ENCODE results near the gene GRID2. TPM values are rescaled to one million over a fixed set of nuclear protein-coding genes. Genes with fewer than 3 reads are reported as not detected.

The GRID2 gene
- polyA plus RNA-seq, 1 experiment, result not detected

DNA sequence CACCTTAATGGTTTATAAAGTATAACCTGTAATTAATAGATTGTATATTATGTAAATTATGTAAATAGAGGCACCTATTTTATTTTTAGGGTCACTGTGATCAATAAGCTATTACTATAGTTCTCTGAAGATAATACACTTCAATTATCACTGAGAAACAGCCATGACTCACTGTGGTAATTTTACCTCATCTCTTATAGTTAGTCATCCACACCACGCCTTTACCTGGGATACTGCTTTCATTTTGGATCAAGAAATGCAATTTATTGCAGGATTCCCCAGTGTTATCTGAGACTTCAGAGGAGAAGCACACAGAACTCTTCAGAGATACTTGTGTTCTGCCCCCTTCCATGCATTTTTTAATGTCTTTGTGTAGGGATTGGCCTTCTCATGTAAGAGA is 1176.7 kb downstream of the GRID2 start:
- ChIA-PET CTCF (no interaction called here), POLR2A (no interaction called here)
- no peak for DNase-seq (ENCODE audit: low read depth, low spot score)
- Histone ChIP-seq H3K4me3 (ENCODE audit: low read depth, low read length) (no peak overlapping the region), H3K27ac (ENCODE audit: low read depth, low read length) (no peak overlapping the region), H3K9me3 (ENCODE audit: control insufficient read depth, insufficient read depth, low read length) (no peaks in the 10 kb centered on the region), H3K27me3 (ENCODE audit: control insufficient read depth, insufficient read depth, low read length) (no peaks in the 10 kb centered on the region)
- TF ChIP-seq, protein P1, sequence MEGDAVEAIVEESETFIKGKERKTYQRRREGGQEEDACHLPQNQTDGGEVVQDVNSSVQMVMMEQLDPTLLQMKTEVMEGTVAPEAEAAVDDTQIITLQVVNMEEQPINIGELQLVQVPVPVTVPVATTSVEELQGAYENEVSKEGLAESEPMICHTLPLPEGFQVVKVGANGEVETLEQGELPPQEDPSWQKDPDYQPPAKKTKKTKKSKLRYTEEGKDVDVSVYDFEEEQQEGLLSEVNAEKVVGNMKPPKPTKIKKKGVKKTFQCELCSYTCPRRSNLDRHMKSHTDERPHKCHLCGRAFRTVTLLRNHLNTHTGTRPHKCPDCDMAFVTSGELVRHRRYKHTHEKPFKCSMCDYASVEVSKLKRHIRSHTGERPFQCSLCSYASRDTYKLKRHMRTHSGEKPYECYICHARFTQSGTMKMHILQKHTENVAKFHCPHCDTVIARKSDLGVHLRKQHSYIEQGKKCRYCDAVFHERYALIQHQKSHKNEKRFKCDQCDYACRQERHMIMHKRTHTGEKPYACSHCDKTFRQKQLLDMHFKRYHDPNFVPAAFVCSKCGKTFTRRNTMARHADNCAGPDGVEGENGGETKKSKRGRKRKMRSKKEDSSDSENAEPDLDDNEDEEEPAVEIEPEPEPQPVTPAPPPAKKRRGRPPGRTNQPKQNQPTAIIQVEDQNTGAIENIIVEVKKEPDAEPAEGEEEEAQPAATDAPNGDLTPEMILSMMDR (IDR thresholded peaks at IDR 0.05; ENCODE audit: low read depth, low read length), result no peak

DNA sequence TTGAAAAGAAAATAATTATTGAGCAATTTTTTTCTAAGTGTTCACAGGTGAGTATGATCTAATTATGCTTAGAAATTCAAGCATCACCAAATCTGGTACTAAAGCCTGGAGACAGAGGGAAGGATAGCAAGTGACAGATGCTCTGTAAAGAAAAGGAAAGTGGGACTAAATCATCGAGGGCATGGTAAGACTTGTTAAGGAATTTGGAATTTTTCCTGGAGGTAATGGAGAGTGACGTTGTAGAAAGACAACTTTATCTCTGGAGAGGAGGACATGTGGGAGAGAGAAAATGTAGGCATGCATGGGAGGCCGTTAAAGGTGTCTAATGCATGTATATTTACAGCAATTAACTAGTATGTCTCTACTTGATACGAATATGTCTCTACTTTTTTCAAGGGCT is 1191.6 kb downstream of the GRID2 start:
- Histone ChIP-seq H3K27me3 (ENCODE audit: control insufficient read depth, insufficient read depth, low read length) (no peaks in the 10 kb centered on the region), H3K4me3 (ENCODE audit: low read depth, low read length) (no peak overlapping the region), H3K27ac (ENCODE audit: low read depth, low read length) (no peak overlapping the region), H3K9me3 (ENCODE audit: control insufficient read depth, insufficient read depth, low read length) (no peaks in the 10 kb centered on the region)
- TF ChIP-seq, protein P1 (IDR thresholded peaks at IDR 0.05; ENCODE audit: low read depth, low read length), result no peak
- ChIA-PET POLR2A (no interaction called here), CTCF (interaction anchor here (0.6 kb wide), 1 partner anchor 196 kb away, joined by 3 read pairs; no protein-coding TSS in a partner anchor)
- DNase-seq (ENCODE audit: low read depth, low spot score), result no peak

- no peak for DNase-seq (ENCODE audit: low read depth, low spot score)
- Histone ChIP-seq H3K27ac (ENCODE audit: low read depth, low read length) (no peak overlapping the region), H3K9me3 (ENCODE audit: control insufficient read depth, insufficient read depth, low read length) (no peaks in the 10 kb centered on the region), H3K4me3 (ENCODE audit: low read depth, low read length) (no peak overlapping the region), H3K27me3 (ENCODE audit: control insufficient read depth, insufficient read depth, low read length) (no peaks in the 10 kb centered on the region)
- TF ChIP-seq, protein P1 (IDR thresholded peaks at IDR 0.05; ENCODE audit: low read depth, low read length), result no peak
- POLR2A ChIA-PET, result no interaction called here
- CTCF ChIA-PET, result no interaction called here
Observed at GRCh38 chr4:93501244-93501643, 1197.5 kb downstream of the GRID2 start.

DNA sequence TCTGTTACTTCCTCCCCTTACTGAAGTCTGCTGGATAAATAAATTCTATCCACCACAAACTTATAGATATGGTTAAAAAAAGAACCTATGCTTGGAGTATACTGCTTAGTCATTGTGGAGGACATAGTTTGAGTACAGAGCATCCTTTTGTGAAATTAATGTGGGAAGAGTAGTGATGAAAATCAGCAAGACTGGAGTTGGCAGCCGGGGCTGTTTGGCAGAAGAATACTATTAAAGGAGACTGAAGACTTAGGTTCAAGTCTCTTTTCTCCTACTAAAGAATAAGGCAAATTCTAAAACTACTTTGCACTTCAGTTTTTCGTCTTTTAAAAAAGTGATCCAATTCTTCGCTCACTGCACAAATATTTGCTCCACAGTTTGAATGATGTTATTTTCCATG is 1198.2 kb downstream of the GRID2 start:
- no peaks in the 10 kb centered on the region for H3K27me3 ChIP-seq (ENCODE audit: control insufficient read depth, insufficient read depth, low read length)
- DNase-seq (ENCODE audit: low read depth, low spot score), result peak; percentile 6
- ChIA-PET POLR2A (no interaction called here), CTCF (no interaction called here)
- no peak overlapping the region for H3K4me3 ChIP-seq (ENCODE audit: low read depth, low read length)
- H3K27ac ChIP-seq (ENCODE audit: low read depth, low read length), result no peak overlapping the region
- TF ChIP-seq, protein P1 (IDR thresholded peaks at IDR 0.05; ENCODE audit: low read depth, low read length), result no peak
- no peaks in the 10 kb centered on the region for H3K9me3 ChIP-seq (ENCODE audit: control insufficient read depth, insufficient read depth, low read length)

- no peak overlapping the region for H3K27ac ChIP-seq (ENCODE audit: low read depth, low read length)
- H3K4me3 ChIP-seq (ENCODE audit: low read depth, low read length), result no peak overlapping the region
- no peaks in the 10 kb centered on the region for H3K27me3 ChIP-seq (ENCODE audit: control insufficient read depth, insufficient read depth, low read length)
- DNase-seq (ENCODE audit: low read depth, low spot score), result no peak
- ChIA-PET CTCF (no interaction called here), POLR2A (no interaction called here)
- H3K9me3 ChIP-seq (ENCODE audit: control insufficient read depth, insufficient read depth, low read length), result no peaks in the 10 kb centered on the region
- TF ChIP-seq, protein P1 (IDR thresholded peaks at IDR 0.05; ENCODE audit: low read depth, low read length), result no peak
Observed at GRCh38 chr4:93502991-93503390, 1199.2 kb downstream of the GRID2 start.

All from AG04450 (cell line).